Suprapubic skin (tissue), 4 donors: ENCODE data around the gene TAF5L.

Source experiments
- CTCF ChIP-seq, 2 donors: fragments of 200-600 bp in 1 of 2; fragments of 450-650 bp in 1 of 2; sonication (generic) in 1 of 2; IDR thresholded peaks; one replicate each; pipeline ENCODE4 v1.5.1; 2016 to 2019; ENCODE audit warnings: antibody characterized with exemption in 2 of 2, mild to moderate bottlenecking in 1 of 2, moderate library complexity in 1 of 2
- POLR2A ChIP-seq, 2 donors: fragments of 450-650 bp; IDR thresholded peaks; one replicate each; pipeline ENCODE4 v1.6.1; 2017; ENCODE audit warnings: antibody characterized with exemption in 2 of 2, mild to moderate bottlenecking in 2 of 2, moderate library complexity in 2 of 2
- POLR2AphosphoS5 ChIP-seq, 3 donors: sonication (generic); formaldehyde crosslinking; IDR thresholded peaks; one replicate each; pipeline ENCODE4 v1.6.1; 2017; ENCODE audit warnings: antibody characterized with exemption in 3 of 3

GRCh38 chr1:229623225-229623624, 2.7 kb downstream of the TAF5L start:
- TF ChIP-seq POLR2A (IDR thresholded peaks at IDR 0.05) = no peak
- no peak for TF ChIP-seq CTCF (IDR thresholded peaks at IDR 0.05)
- TF ChIP-seq POLR2AphosphoS5 (IDR thresholded peaks at IDR 0.05) = no peak
